Tibial artery (tissue), 4 donors: ENCODE measurements around the gene RNF146.

ENCODE experiments used
- DNase-seq, 2 donors: peaks; one replicate each; pipeline ENCODE4 v3.0.0-alpha.2; 2019
- H3K27ac ChIP-seq, 2 donors: fragments of 200-600 bp; sonication (generic) in 1 of 2; 1 replicate in 1 of 2; 2 replicates in 1 of 2; pipeline ENCODE4 v1.5.1; 2018 to 2019; ENCODE audit warnings: mild to moderate bottlenecking in 1 of 2
- H3K27me3 ChIP-seq, 2 donors: fragments of 200-600 bp; sonication (generic) in 1 of 2; one replicate each; pipeline versions ENCODE4 v1.5.1 to v1.6.0; 2016 to 2019
- H3K36me3 ChIP-seq, 3 donors: fragments of 200-600 bp; sonication (generic) in 2 of 3; one replicate each; pipeline ENCODE4 v1.5.1; 2016 to 2019; ENCODE audit warnings: mild to moderate bottlenecking in 2 of 3
- H3K4me1 ChIP-seq, 4 donors: fragments of 200-600 bp; sonication (generic) in 2 of 4; 1 replicate in 3 of 4; 2 replicates in 1 of 4; pipeline ENCODE4 v1.5.1; 2016 to 2019
- H3K4me3 ChIP-seq, 2 donors: fragments of 200-600 bp; sonication (generic) in 1 of 2; 1 replicate in 1 of 2; 2 replicates in 1 of 2; pipeline ENCODE4 v1.5.1; 2018 to 2019; ENCODE audit warnings: mild to moderate bottlenecking in 2 of 2
- H3K9me3 ChIP-seq, 3 donors: fragments of 200-600 bp; sonication (generic) in 1 of 3; one replicate each; pipeline ENCODE4 v1.5.1; 2016 to 2019
- intact Hi-C: fragments of 100-400 bp; cut with DNase I; formaldehyde crosslinking; loops from one replicate; pipeline ENCODE4 v1.15.0; 2023; ENCODE audit warnings: low total_unique reads
- TF ChIP-seq, protein P1 (sequence below), 2 experiments: fragments of 200-600 bp in 1 of 2; fragments of 450-650 bp in 1 of 2; IDR thresholded peaks; one replicate each; pipeline ENCODE4 v1.5.1; 2017 to 2019; ENCODE audit warnings: antibody characterized with exemption in 2 of 2, mild to moderate bottlenecking in 1 of 2, moderate library complexity in 1 of 2

RNF146 gene

DNA sequence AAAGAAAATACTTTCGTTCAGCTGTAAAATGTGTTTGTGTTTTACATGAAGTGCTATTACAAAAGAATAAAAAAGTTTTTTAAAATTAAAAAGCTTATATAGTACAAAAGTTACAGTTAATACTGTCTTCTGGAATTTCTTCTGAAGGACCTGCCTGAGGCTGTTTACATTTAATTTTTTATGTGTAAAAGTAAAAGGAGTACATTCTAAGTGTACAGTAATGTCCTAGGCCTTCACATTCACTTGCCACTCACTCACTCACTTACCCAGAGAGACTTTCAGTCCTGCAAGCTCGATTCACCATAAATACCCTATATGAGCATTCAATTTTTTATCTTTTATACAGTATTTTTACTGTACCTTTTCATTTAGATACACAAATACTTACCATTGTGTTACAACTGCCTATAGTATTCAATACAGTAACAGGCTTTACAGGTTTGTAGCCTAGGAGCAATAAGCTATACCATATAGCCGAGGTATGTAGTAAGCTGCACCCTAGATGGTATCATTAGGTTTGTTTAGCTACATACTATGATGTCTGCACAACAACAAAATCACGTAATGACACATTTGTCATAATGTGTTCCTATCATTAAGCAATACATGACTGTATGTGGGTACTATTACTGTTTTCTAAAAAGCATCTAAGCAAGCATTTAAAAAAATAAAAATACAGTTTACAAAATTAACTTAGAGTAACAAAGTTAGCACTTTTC is 33.0 kb downstream of the RNF146 start:
- DNase-seq, result no peak
- no peak overlapping the region for H3K27ac ChIP-seq
- H3K9me3 ChIP-seq, result no peaks in the 10 kb centered on the region
- intact Hi-C loops, result loop anchor here (5.0 kb wide), 1 partner anchor 238 kb away; no protein-coding TSS in a partner anchor
- TF ChIP-seq, protein P1, sequence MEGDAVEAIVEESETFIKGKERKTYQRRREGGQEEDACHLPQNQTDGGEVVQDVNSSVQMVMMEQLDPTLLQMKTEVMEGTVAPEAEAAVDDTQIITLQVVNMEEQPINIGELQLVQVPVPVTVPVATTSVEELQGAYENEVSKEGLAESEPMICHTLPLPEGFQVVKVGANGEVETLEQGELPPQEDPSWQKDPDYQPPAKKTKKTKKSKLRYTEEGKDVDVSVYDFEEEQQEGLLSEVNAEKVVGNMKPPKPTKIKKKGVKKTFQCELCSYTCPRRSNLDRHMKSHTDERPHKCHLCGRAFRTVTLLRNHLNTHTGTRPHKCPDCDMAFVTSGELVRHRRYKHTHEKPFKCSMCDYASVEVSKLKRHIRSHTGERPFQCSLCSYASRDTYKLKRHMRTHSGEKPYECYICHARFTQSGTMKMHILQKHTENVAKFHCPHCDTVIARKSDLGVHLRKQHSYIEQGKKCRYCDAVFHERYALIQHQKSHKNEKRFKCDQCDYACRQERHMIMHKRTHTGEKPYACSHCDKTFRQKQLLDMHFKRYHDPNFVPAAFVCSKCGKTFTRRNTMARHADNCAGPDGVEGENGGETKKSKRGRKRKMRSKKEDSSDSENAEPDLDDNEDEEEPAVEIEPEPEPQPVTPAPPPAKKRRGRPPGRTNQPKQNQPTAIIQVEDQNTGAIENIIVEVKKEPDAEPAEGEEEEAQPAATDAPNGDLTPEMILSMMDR (IDR thresholded peaks at IDR 0.05), result no peak
- peaks cover 0 to 6% (median 3%) of the 10 kb centered on the region in 3 donors for H3K36me3 ChIP-seq
- no peaks in the 10 kb centered on the region for H3K27me3 ChIP-seq
- H3K4me1 ChIP-seq, result peaks cover 0 to 22% (median 6%) of the 10 kb centered on the region in 4 donors
- H3K4me3 ChIP-seq, result no peak overlapping the region

GRCh38 chr6:127300411-127300810 is 33.7 kb downstream of the RNF146 start:
- DNase-seq, result no peak
- H3K36me3 ChIP-seq, result peaks cover 0 to 6% (median 0%) of the 10 kb centered on the region in 3 donors
- intact Hi-C loops, result loop anchor here (5.0 kb wide), 1 partner anchor 237 kb away; no protein-coding TSS in a partner anchor
- peaks cover 0 to 22% (median 6%) of the 10 kb centered on the region in 4 donors for H3K4me1 ChIP-seq
- no peaks in the 10 kb centered on the region for H3K27me3 ChIP-seq
- H3K27ac ChIP-seq, result no peak overlapping the region
- H3K4me3 ChIP-seq, result no peak overlapping the region
- TF ChIP-seq, protein P1 (IDR thresholded peaks at IDR 0.05), result no peak
- no peaks in the 10 kb centered on the region for H3K9me3 ChIP-seq

GRCh38 chr6:127301199-127301700 is 34.6 kb downstream of the RNF146 start:
- Histone ChIP-seq H3K36me3 (peaks cover 0 to under 1% (median 0%) of the 10 kb centered on the region in 3 donors), H3K27me3 (no peaks in the 10 kb centered on the region), H3K27ac (no peak overlapping the region), H3K9me3 (peaks cover 0 to 1% (median 0%) of the 10 kb centered on the region in 3 donors), H3K4me3 (no peak overlapping the region), H3K4me1 (peaks cover 0 to 22% (median 6%) of the 10 kb centered on the region in 4 donors)
- intact Hi-C loops, result loop anchor here (5.0 kb wide), 1 partner anchor 236 kb away; no protein-coding TSS in a partner anchor
- no peak for DNase-seq
- TF ChIP-seq, protein P1 (IDR thresholded peaks at IDR 0.05), result no peak

GRCh38 chr6:127302728-127303660 is 36.3 kb downstream of the RNF146 start:
- Histone ChIP-seq H3K4me3 (no peak overlapping the region), H3K36me3 (no peaks in the 10 kb centered on the region), H3K9me3 (peaks cover 0 to 8% (median 0%) of the 10 kb centered on the region in 3 donors), H3K4me1 (peaks cover 0 to 22% (median 6%) of the 10 kb centered on the region in 4 donors), H3K27ac (no peak overlapping the region), H3K27me3 (no peaks in the 10 kb centered on the region)
- intact Hi-C loops, result loop anchor here (5.0 kb wide), 1 partner anchor 234 kb away; no protein-coding TSS in a partner anchor
- TF ChIP-seq, protein P1 (IDR thresholded peaks at IDR 0.05), result peak; percentile 67 to 74
- DNase-seq, result peak in 1 of 2 donors; percentile 48

DNA sequence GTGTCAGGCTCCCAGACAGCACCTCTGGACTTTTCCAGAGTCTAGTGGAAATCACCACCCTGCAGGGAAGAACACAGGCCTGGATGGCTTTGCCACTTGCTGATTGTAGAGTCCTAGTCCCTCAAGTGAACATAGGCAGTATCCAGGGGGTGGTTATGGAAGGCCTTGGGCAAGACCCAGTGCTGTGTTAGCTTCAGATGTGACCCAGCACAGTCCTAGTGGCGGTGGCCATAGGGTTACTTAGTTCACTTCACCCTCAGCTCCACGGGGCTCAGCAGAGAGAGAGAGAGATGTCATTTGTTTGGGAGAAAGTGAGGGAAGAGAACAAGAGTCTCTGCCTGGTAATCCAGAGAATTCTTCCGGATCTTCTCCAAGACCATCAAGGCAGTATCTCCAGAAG is 37.3 kb downstream of the RNF146 start:
- Histone ChIP-seq H3K27me3 (no peaks in the 10 kb centered on the region), H3K4me3 (no peak overlapping the region), H3K27ac (no peak overlapping the region), H3K4me1 (peaks cover 0 to 22% (median 6%) of the 10 kb centered on the region in 4 donors), H3K9me3 (peaks cover 0 to 16% (median 0%) of the 10 kb centered on the region in 3 donors), H3K36me3 (no peaks in the 10 kb centered on the region)
- intact Hi-C loops, result loop anchor here (5.0 kb wide), 1 partner anchor 233 kb away; no protein-coding TSS in a partner anchor
- TF ChIP-seq, protein P1 (IDR thresholded peaks at IDR 0.05), result no peak
- no peak for DNase-seq
